Retinal pigment epithelial cell (primary cell): Measurements from ENCODE around the gene FAM216A.
"Not testable (repeated sequence)": the region's sequence is repeated elsewhere in the genome, so short reads cannot be mapped to it uniquely, and the experiment has no call there.

Experiments used
- DNase-seq: peaks from one replicate; pipeline ENCODE4 v3.0.0-alpha.2; 2010; ENCODE audit warnings: low read depth
- H3K4me3 ChIP-seq: 2 replicates; pipeline ENCODE4 v1.5.1; 2011; ENCODE audit warnings: mild to moderate bottlenecking, low read length, control low read depth, moderate library complexity
- CTCF ChIP-seq: conservative IDR thresholded peaks from 2 replicates; pipeline ENCODE4 v1.5.1; 2011; ENCODE audit warnings: low read depth, low read length, control low read depth, inconsistent platforms

Gene FAM216A

GRCh38 chr12:110468214-110469048, at the start of gene FAM216A, which contains the start of gene GPN3:
FAM216A (plus strand) TSS chr12:110468845; CDS start chr12:110468876, 31 bp downstream.
GPN3 (minus strand) TSS chr12:110468257; CDS start chr12:110468203, 54 bp downstream.
- peak; percentile 93 for DNase-seq
- H3K4me3 ChIP-seq, result peak within 1 kb of the TSS; percentile 78
- TF ChIP-seq CTCF, result no peak

GRCh38 chr12:110420644-110421043, 48.0 kb upstream of the FAM216A start:
- DNase-seq, H3K4me3 ChIP-seq: not testable (repeated sequence)

GRCh38 chr12:110421159-110421661, 47.4 kb upstream of the FAM216A start:
- no peak for TF ChIP-seq CTCF
- no peak for DNase-seq
- no peak overlapping the region for H3K4me3 ChIP-seq

GRCh38 chr12:110421701-110422100, 46.9 kb upstream of the FAM216A start:
- H3K4me3 ChIP-seq, result no peak overlapping the region
- TF ChIP-seq CTCF, result no peak
- no peak for DNase-seq

- no peak overlapping the region for H3K4me3 ChIP-seq
- DNase-seq, result no peak
- TF ChIP-seq CTCF, result no peak
Measured at GRCh38 chr12:110424237-110424636, 44.4 kb upstream of the FAM216A start.

- H3K4me3 ChIP-seq, result no peak overlapping the region
- DNase-seq, result no peak
- no peak for TF ChIP-seq CTCF
Measured at GRCh38 chr12:110426406-110426805, 42.2 kb upstream of the FAM216A start.

- H3K4me3 ChIP-seq, DNase-seq: not testable (repeated sequence)
Measured at GRCh38 chr12:110429676-110430075, 39.0 kb upstream of the FAM216A start.

GRCh38 chr12:110431957-110432587, 36.6 kb upstream of the FAM216A start:
- no peak for TF ChIP-seq CTCF
- H3K4me3 ChIP-seq, result peak overlapping the region; percentile 40
- no peak for DNase-seq
